ENCODE measurements around the gene PNKD.

PNKD gene

GRCh38 chr2:218269900-218270720 lies at the start of gene PNKD, which contains the start of gene AAMP:
Gene PNKD (plus strand): TSS chr2:218270519. CDS start chr2:218270536, 17 bp downstream.
Gene AAMP (minus strand): TSS chr2:218270137. CDS start chr2:218270086, 51 bp downstream.
- peak; percentile 91 for DNase-seq

- no peak for DNase-seq
Measured at GRCh38 chr2:218221000-218221399, 49.3 kb upstream of the PNKD start.

- no peak for DNase-seq
Measured at GRCh38 chr2:218223046-218223445, 47.3 kb upstream of the PNKD start.

- DNase-seq: no peak
Measured at GRCh38 chr2:218224186-218224585, 46.1 kb upstream of the PNKD start.

GRCh38 chr2:218226903-218227302 lies 43.4 kb upstream of the PNKD start:
- no peak for DNase-seq

GRCh38 chr2:218228366-218229090 lies 41.8 kb upstream of the PNKD start:
- no peak for DNase-seq

GRCh38 chr2:218229239-218229638 lies 41.1 kb upstream of the PNKD start:
- no peak for DNase-seq

- no peak for DNase-seq
Measured at GRCh38 chr2:218229851-218230250, 40.5 kb upstream of the PNKD start.

- no peak for DNase-seq
Measured at GRCh38 chr2:218230882-218231281, 39.4 kb upstream of the PNKD start.

- no peak for DNase-seq
Measured at GRCh38 chr2:218233543-218233942, 36.8 kb upstream of the PNKD start.

GRCh38 chr2:218234521-218234920 lies 35.8 kb upstream of the PNKD start:
- no peak for DNase-seq

- DNase-seq: no peak
Measured at GRCh38 chr2:218235017-218235416, 35.3 kb upstream of the PNKD start.

GRCh38 chr2:218236829-218237228 lies 33.5 kb upstream of the PNKD start:
- no peak for DNase-seq

- no peak for DNase-seq
Measured at GRCh38 chr2:218238887-218239286, 31.4 kb upstream of the PNKD start.

GRCh38 chr2:218244204-218244603 lies 26.1 kb upstream of the PNKD start:
- DNase-seq: no peak

GRCh38 chr2:218244665-218245064 lies 25.7 kb upstream of the PNKD start:
- no peak for DNase-seq

- DNase-seq: no peak
Measured at GRCh38 chr2:218245214-218245613, 25.1 kb upstream of the PNKD start.

GRCh38 chr2:218249691-218250090 lies 20.6 kb upstream of the PNKD start:
- DNase-seq: no peak

GRCh38 chr2:218252509-218253231 lies 17.6 kb upstream of the PNKD start:
- DNase-seq: no peak

GRCh38 chr2:218253232-218253625 lies 17.1 kb upstream of the PNKD start:
- no peak for DNase-seq

- DNase-seq: no peak
Measured at GRCh38 chr2:218255446-218255845, 14.9 kb upstream of the PNKD start.

GRCh38 chr2:218256612-218257350 lies 13.5 kb upstream of the PNKD start:
- DNase-seq: no peak

Measured in NCI-H524 treated with DMSO at 0.1 percent for 48 hours (cell line).